Activated CD4-positive, alpha-beta T cell treated with anti-CD3 and anti-CD28 coated beads, Interleukin-2, amount 10 ng/mL, durations not matched to agents 7 days and 5 days (primary cell): ENCODE measurements around the gene DPY19L3. TPM values are rescaled to one million over a fixed set of nuclear protein-coding genes. Genes with fewer than 3 reads are reported as not detected.
"Not testable (repeated sequence)": the region's sequence is repeated elsewhere in the genome, so short reads cannot be mapped to it uniquely, and the experiment has no call there.

ENCODE experiments used
- CTCF ChIA-PET: fragments of 350-600 bp; sonication (Branson Sonifier 250); formaldehyde crosslinking; loops from one replicate; lab custom pipeline; 2021; ENCODE audit warnings: antibody characterized with exemption; lab: Charles Lee
- POLR2A ChIA-PET: fragments of 350-600 bp; sonication (Branson Sonifier 250); formaldehyde crosslinking; loops from one replicate; lab custom pipeline; 2021; ENCODE audit warnings: antibody characterized with exemption; lab: Charles Lee
- DNase-seq: peaks from one replicate; pipeline ENCODE4 v3.0.0-alpha.2; 2020
- H3K27ac Mint-ChIP-seq: one replicate; pipeline ENCODE4 v1.8.0; 2021; ENCODE audit warnings: mild to moderate bottlenecking, moderate library complexity, mixed read lengths
- H3K27me3 Mint-ChIP-seq: one replicate; pipeline ENCODE4 v1.8.0; 2021; ENCODE audit warnings: mixed read lengths
- H3K36me3 Mint-ChIP-seq: one replicate; pipeline ENCODE4 v1.8.0; 2021; ENCODE audit warnings: low read depth, mixed read lengths
- H3K4me1 Mint-ChIP-seq: one replicate; pipeline ENCODE4 v1.8.0; 2021; ENCODE audit warnings: mixed read lengths
- H3K4me3 Mint-ChIP-seq: one replicate; pipeline ENCODE4 v1.8.0; 2021; ENCODE audit warnings: mild to moderate bottlenecking, moderate library complexity, mixed read lengths
- H3K9me3 Mint-ChIP-seq: one replicate; pipeline ENCODE4 v1.8.0; 2021; ENCODE audit warnings: mixed read lengths
- total RNA-seq, 2 experiments: library from RNA; stranded (reverse); gene quantifications; one replicate each; pipeline ENCODE4 v1.2.3, GENCODE V29; 2021

Gene DPY19L3
- total RNA-seq, 2 experiments from 2014 or later, result 11.2 to 13.1 TPM

GRCh38 chr19:32404213-32404932 lies 1.2 kb upstream of the DPY19L3 start:
- peaks cover 20% of the 10 kb centered on the region for H3K4me1 Mint-ChIP-seq
- DNase-seq, result no peak
- peak overlapping the region; percentile 82 for H3K4me3 Mint-ChIP-seq
- ChIA-PET POLR2A (no interaction called here), CTCF (interaction anchor here (1.2 to 1.4 kb wide), 2 partner anchors 10 to 30 kb away, joined by 3 to 5 read pairs; no protein-coding TSS in a partner anchor)
- H3K9me3 Mint-ChIP-seq, result no peaks in the 10 kb centered on the region
- H3K27me3 Mint-ChIP-seq, result no peaks in the 10 kb centered on the region
- H3K36me3 Mint-ChIP-seq, result peaks cover 4% of the 10 kb centered on the region
- peak overlapping the region; percentile 90 for H3K27ac Mint-ChIP-seq

- Mint-ChIP-seq H3K36me3 (peaks cover 8% of the 10 kb centered on the region), H3K4me1 (peaks cover 20% of the 10 kb centered on the region), H3K27ac (peak overlapping the region; percentile 95), H3K9me3 (no peaks in the 10 kb centered on the region), H3K4me3 (peak overlapping the region; percentile 82), H3K27me3 (no peaks in the 10 kb centered on the region)
- POLR2A ChIA-PET, result interaction anchor here (0.6 kb wide), 2 partner anchors 59 to 510 kb away, joined by 3 to 4 read pairs; partner anchors contain the start of gene ZNF507
- DNase-seq, result peak; percentile 28
- CTCF ChIA-PET, result interaction anchor here (1.2 to 1.4 kb wide), 3 partner anchors 10 to 66 kb away, joined by 3 to 5 read pairs (median 4); no protein-coding TSS in a partner anchor
Measured at GRCh38 chr19:32404933-32405430, 588 bp upstream of the DPY19L3 start.

DNA sequence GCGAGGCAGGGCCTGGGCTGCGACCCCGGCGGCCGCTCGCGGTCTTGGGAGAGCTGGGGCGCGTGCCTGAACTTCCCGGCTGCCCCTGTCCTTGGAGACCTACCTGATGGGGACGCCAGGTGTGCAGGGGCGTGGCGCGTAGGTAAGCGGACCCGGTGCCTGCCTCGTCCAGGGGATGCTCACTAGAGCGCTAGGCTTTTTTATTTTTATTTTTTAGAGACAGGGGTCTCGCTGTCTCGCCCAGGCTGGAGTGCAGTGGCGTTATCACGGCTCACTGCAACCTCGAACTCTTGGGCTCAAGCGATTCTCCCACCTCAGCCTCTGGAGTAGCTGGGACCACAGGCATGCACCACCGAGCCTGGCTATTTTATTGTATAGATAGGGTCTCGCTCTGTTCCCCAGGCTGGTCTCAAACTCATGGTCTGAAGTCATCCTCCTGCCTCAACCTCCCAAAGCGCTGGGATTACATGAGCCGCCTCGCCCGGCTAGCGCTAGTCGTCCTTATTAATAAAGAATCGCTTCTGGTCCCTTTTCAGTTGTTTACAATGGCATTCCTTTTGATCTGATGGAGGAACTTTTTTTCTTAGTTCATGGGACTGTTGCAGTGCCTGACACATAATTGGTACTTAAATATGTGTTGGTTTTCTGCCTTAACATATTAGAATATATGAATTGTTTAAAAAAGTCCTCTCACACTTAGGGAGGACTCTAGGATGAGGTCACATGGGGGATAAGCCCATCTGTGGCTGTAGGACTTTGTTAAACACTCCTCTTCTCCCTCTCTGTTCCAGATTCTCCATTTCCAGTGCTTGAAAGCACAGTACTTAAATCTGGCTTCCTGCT lies 812 bp downstream of the DPY19L3 start:
- Mint-ChIP-seq H3K4me1 (peaks cover 20% of the 10 kb centered on the region), H3K4me3 (peak overlapping the region; percentile 82), H3K36me3 (peaks cover 10% of the 10 kb centered on the region), H3K9me3 (no peaks in the 10 kb centered on the region), H3K27me3 (no peaks in the 10 kb centered on the region), H3K27ac (peak overlapping the region; percentile 90)
- ChIA-PET POLR2A (interaction anchor here (0.5 to 0.6 kb wide), 2 partner anchors 96 to 469 kb away, joined by 3 to 5 read pairs; no protein-coding TSS in a partner anchor), CTCF (interaction anchor here (1.4 kb wide), 1 partner anchor 67 kb away, joined by 4 read pairs; no protein-coding TSS in a partner anchor)
- DNase-seq, result no peak

DNA sequence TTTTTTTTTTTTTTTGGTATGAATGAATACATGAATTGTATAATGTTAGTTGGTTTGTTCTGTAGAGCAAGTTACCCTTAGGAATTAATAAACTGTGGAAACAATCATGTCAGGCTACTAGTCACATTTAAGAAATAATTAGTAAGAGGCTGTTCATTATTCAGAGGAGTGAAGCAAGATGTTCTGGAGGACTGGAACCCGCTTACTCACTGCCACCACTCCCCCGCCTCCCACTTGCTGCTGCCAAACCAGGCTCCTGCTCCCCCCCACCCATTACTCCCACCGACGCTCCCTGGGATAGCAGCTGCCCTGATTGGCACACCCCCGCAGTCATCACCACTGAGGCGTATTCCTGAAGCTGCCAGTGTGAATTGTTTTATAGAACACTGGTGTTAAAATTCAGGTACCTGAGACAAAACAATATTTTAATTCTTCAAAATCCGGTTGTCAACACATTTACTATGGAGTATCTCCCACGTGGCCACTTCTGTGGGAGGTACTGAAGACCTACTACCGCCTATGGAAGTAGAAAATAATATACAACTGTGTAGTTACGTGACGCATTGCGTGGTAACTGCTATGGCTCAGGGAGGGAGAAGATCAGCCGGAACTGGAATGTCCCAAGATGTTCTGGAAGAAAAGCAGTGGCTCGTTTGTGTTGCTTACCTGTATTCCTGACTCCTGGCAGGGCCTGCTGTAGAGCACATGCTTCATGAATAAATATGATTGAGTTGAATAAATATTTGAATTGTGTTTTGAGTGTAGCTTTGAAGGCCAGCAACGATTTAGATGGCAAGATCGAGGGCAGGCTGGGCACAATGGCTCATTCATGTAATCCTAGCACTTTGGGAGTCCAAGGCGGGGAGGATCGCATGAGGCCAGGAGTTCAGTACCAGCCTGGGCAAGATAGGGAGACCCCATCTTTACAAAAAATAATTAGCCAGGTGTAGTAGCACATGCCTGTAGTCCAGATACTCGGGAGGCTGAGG lies 1.7 kb downstream of the DPY19L3 start:
- CTCF ChIA-PET, result no interaction called here
- H3K36me3 Mint-ChIP-seq, result peaks cover 13% of the 10 kb centered on the region
- peaks cover 17% of the 10 kb centered on the region for H3K4me1 Mint-ChIP-seq
- H3K27ac Mint-ChIP-seq, result peak overlapping the region; percentile 90
- H3K27me3 Mint-ChIP-seq, result no peaks in the 10 kb centered on the region
- H3K4me3 Mint-ChIP-seq, result peak overlapping the region; percentile 82
- POLR2A ChIA-PET, result no interaction called here
- no peaks in the 10 kb centered on the region for H3K9me3 Mint-ChIP-seq
- DNase-seq, result no peak

- no peak overlapping the region for H3K4me3 Mint-ChIP-seq
- DNase-seq, result no peak
- CTCF ChIA-PET, result interaction anchor here (0.6 to 1.0 kb wide), 2 partner anchors 11 to 266 kb away, joined by 3 to 5 read pairs; no protein-coding TSS in a partner anchor
- peaks cover 6% of the 10 kb centered on the region for H3K36me3 Mint-ChIP-seq
- H3K27ac Mint-ChIP-seq, result no peak overlapping the region
- H3K4me1 Mint-ChIP-seq, result no peaks in the 10 kb centered on the region
- POLR2A ChIA-PET, result no interaction called here
- H3K9me3 Mint-ChIP-seq, result no peaks in the 10 kb centered on the region
- no peaks in the 10 kb centered on the region for H3K27me3 Mint-ChIP-seq
Measured at GRCh38 chr19:32415246-32415645, 9.7 kb downstream of the DPY19L3 start.

DNA sequence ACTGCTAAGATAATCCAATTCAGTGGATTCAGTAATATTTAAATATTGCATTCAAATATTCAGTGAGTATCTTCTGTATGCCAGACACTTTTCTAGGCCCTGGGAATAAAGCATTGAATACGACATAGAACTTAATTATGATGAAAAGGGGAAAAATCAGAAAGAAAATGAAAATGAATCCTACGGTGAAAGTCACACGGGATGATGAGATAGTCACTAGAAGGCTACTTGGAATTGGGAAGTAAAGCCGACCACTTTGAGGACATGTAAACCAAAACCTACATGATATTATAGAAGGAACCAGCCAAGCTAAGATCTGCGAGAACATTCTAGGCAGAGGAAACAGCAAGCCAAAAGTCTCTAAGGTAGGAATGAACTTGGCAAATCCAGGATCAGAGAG lies 10.1 kb downstream of the DPY19L3 start:
- H3K4me1 Mint-ChIP-seq, result no peaks in the 10 kb centered on the region
- no peaks in the 10 kb centered on the region for H3K9me3 Mint-ChIP-seq
- no peaks in the 10 kb centered on the region for H3K27me3 Mint-ChIP-seq
- CTCF ChIA-PET, result interaction anchor here (0.6 kb wide), 1 partner anchor 265 kb away, joined by 3 read pairs; no protein-coding TSS in a partner anchor
- H3K27ac Mint-ChIP-seq, result no peak overlapping the region
- H3K36me3 Mint-ChIP-seq, result peaks cover 6% of the 10 kb centered on the region
- POLR2A ChIA-PET, result no interaction called here
- no peak for DNase-seq
- no peak overlapping the region for H3K4me3 Mint-ChIP-seq

GRCh38 chr19:32416749-32417456 lies 11.3 kb downstream of the DPY19L3 start:
- no peak overlapping the region for H3K27ac Mint-ChIP-seq
- ChIA-PET POLR2A (no interaction called here), CTCF (no interaction called here)
- no peak for DNase-seq
- peaks cover 2% of the 10 kb centered on the region for H3K36me3 Mint-ChIP-seq
- H3K4me3 Mint-ChIP-seq, result no peak overlapping the region
- H3K9me3 Mint-ChIP-seq, result no peaks in the 10 kb centered on the region
- H3K27me3 Mint-ChIP-seq, result no peaks in the 10 kb centered on the region
- H3K4me1 Mint-ChIP-seq, result peaks cover 5% of the 10 kb centered on the region

DNA sequence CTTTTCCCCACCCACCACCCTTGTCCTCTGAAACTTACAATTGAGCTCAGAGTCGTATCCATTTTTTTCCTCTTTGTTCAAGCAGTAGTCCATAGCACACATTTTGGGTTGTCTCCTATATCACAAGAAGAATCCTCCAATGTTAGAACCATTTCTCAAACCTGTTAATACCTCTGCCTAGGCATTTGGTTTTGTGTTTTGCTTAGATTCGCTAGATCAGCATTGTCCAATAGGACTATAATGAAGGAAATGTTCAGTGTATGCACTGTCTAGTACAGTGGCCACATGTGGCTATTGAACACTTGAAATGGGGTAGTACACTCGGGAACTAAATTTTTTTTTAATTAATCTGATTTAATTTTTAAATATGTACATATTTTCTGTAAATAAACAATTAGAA lies 12.6 kb downstream of the DPY19L3 start:
- DNase-seq, result no peak
- Mint-ChIP-seq H3K27ac (no peak overlapping the region), H3K36me3 (no peaks in the 10 kb centered on the region), H3K4me1 (peaks cover 12% of the 10 kb centered on the region), H3K27me3 (no peaks in the 10 kb centered on the region), H3K4me3 (no peak overlapping the region), H3K9me3 (no peaks in the 10 kb centered on the region)
- ChIA-PET CTCF (no interaction called here), POLR2A (interaction anchor here (0.7 kb wide), 1 partner anchor 380 kb away, joined by 3 read pairs; no protein-coding TSS in a partner anchor)

- Mint-ChIP-seq H3K4me3 (no peak overlapping the region), H3K9me3 (no peaks in the 10 kb centered on the region), H3K27me3 (no peaks in the 10 kb centered on the region), H3K36me3 (no peaks in the 10 kb centered on the region), H3K4me1 (peaks cover 12% of the 10 kb centered on the region), H3K27ac (peak overlapping the region; percentile 33)
- POLR2A ChIA-PET, result no interaction called here
- CTCF ChIA-PET, result interaction anchor here (0.7 kb wide), 1 partner anchor 25 kb away, joined by 3 read pairs; no protein-coding TSS in a partner anchor
- no peak for DNase-seq
Measured at GRCh38 chr19:32421589-32422361, 16.2 kb downstream of the DPY19L3 start.

- DNase-seq, result no peak
- Mint-ChIP-seq H3K4me1 (peaks cover 12% of the 10 kb centered on the region), H3K36me3 (no peaks in the 10 kb centered on the region), H3K27ac (no peak overlapping the region), H3K27me3 (no peaks in the 10 kb centered on the region), H3K4me3 (no peak overlapping the region), H3K9me3 (no peaks in the 10 kb centered on the region)
- POLR2A ChIA-PET, result no interaction called here
- CTCF ChIA-PET, result interaction anchor here (1.2 kb wide), 1 partner anchor 11 kb away, joined by 3 read pairs; no protein-coding TSS in a partner anchor
Measured at GRCh38 chr19:32422435-32422834, 16.9 kb downstream of the DPY19L3 start.

DNA sequence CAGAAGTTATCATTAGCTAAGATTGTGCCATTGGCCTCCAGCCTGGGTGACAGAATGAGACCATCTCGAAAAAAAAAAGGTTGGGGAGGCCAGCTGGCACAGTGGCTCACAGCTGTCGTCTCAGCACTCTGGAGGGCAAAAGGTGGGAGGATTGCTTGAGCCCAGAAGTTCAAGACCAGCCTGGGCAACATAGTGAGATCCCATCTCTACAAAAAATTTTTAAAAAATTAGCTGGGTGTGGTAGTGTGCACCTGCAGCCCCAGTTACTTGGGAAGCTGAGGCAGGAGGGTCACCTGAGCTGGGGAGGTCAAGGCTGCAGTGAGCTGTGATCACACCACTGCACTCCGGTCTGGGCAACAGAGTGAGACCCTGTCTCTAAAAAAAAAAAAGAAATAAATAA lies 18.4 kb downstream of the DPY19L3 start:
- POLR2A ChIA-PET, DNase-seq, H3K4me3 Mint-ChIP-seq, H3K36me3 Mint-ChIP-seq, H3K27me3 Mint-ChIP-seq, H3K9me3 Mint-ChIP-seq, H3K27ac Mint-ChIP-seq: not testable (repeated sequence)
- CTCF ChIA-PET, result interaction anchor here (0.5 to 1.2 kb wide), 6 partner anchors 8 to 458 kb away, joined by 3 to 5 read pairs (median 4); no protein-coding TSS in a partner anchor
- peaks cover 12% of the 10 kb centered on the region for H3K4me1 Mint-ChIP-seq
